GM19467 (cell line): ENCODE measurements around the gene CEACAM21.
"Not testable (repeated sequence)": the region's sequence is repeated elsewhere in the genome, so short reads cannot be mapped to it uniquely, and the experiment has no call there.

Experiments
- ATAC-seq: cut with Tn5 transposase; IDR thresholded peaks from one replicate; pipeline ENCODE4 v1.9.1; 2021; ENCODE audit warnings: mild to moderate bottlenecking, moderate library complexity; ENCODE audit not compliant: unreplicated experiment

The CEACAM21 gene

DNA sequence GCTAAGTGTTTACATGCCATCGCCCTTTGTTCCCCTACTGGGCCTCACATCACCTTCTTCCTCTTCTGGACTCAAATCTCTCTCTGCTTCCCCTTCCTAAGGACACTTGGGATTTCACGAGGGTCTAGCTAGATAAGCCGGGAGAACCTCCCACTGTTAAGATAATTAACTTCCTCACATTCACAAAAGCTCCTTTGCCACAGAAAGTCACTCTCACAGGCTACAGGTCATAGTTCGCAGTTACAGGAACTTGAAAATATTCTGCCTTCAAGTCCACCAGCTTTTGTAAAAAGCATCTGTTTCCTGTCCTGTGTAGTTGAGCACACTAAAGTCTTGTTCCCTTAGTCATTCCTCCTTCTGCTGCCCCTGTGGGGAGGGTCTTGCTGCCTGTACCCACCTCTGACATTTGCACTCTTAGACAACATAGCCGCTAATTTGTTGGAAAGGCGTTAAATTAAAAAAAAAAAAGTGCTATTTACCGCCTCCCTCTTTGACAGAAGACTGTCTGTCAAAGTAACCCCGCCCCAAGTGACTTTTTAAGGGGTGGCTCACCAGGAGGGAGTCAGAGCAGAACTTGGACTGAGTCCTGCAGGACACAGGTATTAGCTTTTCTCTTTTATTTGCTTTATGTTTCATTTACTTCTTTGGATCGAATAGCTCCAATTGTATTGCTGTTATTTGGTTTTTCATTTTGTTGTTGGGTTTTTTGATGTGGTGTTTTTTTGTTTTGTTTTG, 26.8 kb upstream of the CEACAM21 start:
- no peak for ATAC-seq

GRCh38 chr19:41549884-41550283, 26.1 kb upstream of the CEACAM21 start:
- no peak for ATAC-seq

DNA sequence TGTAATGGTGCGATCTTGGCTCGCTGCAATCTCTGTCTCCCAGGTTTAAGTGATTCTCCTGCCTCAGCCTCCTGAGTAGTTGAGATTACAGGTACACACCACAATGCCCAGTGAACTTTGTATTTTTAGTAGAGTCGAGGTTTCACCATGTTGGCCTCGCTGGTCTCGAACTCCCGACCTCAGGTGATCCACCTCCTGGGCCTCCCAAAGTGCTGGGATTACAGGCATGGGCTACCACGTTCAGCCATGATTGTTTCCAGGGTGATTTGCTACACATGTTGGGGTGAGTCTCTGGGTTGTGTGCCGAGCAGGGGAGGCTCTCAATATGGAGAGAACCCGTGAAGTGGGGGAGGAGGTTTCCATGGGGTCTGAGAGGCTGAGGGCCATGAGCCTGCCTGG, 24.8 kb upstream of the CEACAM21 start:
- no peak for ATAC-seq

- ATAC-seq: no peak
Measured at GRCh38 chr19:41551711-41552110, 24.3 kb upstream of the CEACAM21 start.

- ATAC-seq: peak; percentile 38
Measured at GRCh38 chr19:41552558-41552957, 23.4 kb upstream of the CEACAM21 start.

DNA sequence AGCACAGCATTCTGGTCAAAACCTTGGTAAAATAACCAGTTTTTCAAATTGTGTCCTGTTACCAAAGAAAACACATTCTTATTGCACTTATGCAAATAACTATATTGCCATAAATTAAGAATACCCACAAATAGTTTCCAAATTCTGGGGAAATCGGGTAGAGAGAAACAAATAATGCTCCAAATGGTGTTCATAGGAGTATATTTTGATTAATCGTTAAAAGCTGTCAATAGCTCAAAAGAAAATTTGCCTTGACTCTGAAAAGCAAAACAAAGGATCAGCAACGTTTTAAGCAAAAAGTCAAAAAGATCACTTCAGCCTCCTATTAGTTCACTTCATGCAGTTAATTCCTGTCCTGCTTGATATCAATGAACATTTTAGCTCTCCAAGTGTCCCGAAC, 22.2 kb upstream of the CEACAM21 start:
- ATAC-seq: no peak

DNA sequence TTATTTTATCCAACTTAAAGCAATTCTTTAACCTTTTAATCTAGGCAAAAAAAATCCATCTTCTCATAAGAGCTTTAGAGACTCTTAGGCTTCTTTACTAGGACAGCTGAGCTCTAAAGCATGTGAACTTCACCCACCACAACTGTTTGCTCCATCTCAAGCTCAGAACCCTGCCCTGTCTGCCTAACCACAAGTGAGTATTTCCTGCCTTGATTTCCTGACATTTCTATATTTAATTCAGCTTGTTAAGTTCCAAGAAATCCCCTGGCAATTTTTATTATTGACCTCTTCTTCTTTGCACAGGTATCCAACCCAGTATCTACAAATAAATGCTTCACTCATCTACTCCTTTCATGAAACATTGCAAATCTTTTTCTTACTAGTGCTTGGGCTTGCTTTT, 21.1 kb upstream of the CEACAM21 start:
- ATAC-seq: no peak

- ATAC-seq: no peak
Measured at GRCh38 chr19:41555748-41556147, 20.2 kb upstream of the CEACAM21 start.

- ATAC-seq: no peak
Measured at GRCh38 chr19:41563854-41564514, 12.0 kb upstream of the CEACAM21 start.

DNA sequence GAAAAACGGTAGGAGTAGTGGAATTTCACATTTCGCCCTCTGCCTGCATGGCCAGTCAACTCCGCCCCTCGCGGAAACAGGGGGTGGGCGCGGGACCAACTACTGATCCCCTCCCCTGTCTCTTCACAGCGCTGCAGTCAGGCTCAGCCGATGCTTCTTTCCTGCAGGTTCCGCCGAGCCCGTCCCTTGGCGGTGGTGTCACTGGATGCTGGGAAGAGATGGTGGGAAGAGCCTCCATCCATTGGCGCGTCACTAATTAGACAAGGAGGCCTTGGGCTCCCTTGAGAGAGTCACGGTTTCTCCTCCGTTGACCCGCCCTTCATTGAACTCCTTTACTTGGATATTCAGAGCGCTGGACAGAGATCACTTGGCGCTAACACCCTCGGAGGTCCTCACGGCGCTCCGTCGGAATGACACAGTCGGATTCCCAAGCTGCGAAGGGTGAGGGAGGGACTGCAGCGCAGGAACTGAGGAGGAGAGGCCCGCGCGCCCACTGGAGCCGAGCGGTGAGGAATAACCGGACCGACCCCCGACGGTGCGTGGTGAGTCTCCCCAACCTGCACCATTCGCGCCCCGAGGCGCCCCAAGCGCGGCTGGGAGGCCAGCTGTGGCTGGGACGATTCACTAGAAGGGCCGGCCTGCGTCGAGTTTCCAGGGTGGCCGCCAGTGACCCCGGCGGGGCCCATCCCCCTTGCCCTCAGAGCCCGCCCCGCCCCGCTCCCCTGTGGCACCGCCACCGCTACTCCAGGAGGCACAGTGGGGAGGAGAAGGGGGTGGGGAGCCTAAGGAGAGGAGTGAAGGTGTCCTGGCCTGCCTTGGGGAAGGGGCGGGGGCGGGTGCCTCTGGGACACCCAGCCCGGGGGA, 11.2 kb upstream of the CEACAM21 start:
- no peak for ATAC-seq

DNA sequence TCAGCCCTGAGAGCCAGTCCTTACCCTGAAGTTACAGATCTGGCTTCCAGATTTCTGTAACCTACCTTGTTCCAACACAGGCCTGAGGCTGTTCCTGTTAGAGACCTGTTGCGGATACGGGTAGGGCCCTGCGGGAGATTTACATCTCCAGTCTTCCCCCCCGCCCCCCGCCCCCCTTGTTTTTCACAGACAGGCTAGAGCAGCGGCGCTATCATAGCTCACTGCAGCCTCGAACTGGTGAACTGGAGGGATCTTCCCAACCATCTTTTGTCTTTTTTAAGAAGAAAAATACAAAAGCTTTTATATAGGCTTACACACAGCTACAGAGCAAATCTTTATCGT, 10.6 kb upstream of the CEACAM21 start:
- ATAC-seq: no peak

DNA sequence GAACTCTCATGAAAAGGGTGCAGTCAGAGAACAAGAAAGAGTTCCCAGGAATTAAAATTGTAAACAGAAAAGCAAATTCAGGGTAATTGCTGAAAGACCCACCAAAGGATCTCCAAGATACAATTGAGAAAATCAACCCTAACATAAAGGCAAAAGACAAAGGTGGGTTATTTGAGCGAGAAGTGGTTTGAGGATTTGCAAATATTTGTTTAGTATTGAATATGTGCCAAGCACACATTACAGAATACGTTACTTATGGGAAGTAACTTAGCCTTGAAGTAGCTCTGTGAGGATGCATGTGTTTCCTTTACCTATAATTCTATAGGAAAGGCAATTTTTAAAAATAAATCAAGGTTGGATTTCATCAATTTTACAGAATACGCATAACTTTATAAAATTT, 10.0 kb upstream of the CEACAM21 start:
- ATAC-seq: no peak

- ATAC-seq: no peak
Measured at GRCh38 chr19:41569481-41570150, 6.3 kb upstream of the CEACAM21 start.

GRCh38 chr19:41570179-41570578, 5.8 kb upstream of the CEACAM21 start:
- no peak for ATAC-seq

GRCh38 chr19:41570639-41571112, 5.3 kb upstream of the CEACAM21 start:
- peak; percentile 75 for ATAC-seq

- no peak for ATAC-seq
Measured at GRCh38 chr19:41577144-41577830, 1.3 kb downstream of the CEACAM21 start.

DNA sequence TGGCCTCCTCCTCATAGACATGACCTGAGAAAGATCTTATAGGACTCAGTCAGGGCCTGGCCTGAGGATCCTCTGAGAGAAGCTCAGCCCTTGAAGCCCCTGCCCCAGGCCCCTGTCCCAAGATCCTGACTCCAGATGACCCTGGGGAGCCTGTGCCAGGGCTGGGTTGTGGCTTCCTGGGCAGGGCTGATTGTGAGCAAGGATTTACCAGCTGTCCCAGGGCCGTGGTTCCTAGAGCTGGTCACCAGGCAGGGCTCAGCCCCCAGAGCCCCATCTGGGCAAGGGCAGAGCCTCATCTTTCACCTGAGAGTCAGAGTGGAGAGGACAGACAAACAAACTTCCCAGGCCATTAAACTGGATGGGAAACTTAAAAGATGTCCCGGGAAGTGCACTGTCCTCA, 1.9 kb downstream of the CEACAM21 start:
- no peak for ATAC-seq

DNA sequence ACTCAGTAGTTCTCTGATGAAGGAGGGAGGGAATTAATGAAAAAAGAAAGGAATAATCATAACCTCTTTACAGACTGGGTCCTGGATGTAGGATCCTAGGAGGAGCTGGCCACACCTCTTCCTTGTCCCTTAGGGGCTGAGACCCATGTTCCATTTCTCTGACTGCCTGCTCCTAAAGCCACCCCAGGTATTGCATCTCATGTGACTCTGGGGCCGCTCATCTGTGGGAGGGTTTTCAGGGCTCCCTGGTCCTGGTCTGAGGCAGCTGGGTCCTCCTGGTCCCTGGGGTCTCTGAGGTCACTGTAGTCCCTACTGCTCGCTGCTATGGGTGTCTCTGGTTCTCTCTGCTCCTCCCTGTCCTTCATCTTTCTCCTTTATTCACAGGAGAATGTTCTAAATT, 2.9 kb downstream of the CEACAM21 start:
- no peak for ATAC-seq

DNA sequence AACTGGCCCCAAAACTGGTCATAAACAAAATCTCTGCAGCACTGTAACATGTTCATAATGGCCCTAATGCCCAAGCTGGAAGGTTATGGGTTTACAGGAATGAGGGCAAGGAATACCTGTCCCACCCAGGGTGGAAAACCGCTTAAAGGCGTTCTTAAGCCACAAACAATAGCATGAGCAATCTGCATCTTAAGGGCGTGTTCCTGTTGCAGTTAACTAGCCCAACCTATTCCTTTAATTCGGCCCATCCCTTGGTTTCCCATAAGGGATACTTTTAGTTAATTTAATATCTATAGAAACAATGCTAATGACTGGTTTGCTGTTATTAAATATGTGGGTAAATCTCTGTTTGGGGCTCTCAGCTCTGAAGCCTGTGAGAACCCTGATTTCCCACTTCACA, 5.1 kb downstream of the CEACAM21 start:
- ATAC-seq: not testable (repeated sequence)

GRCh38 chr19:41582577-41583182, 6.7 kb downstream of the CEACAM21 start:
- not testable (repeated sequence) for ATAC-seq
